ENCODE measurements around the gene PLB1.

DNA sequence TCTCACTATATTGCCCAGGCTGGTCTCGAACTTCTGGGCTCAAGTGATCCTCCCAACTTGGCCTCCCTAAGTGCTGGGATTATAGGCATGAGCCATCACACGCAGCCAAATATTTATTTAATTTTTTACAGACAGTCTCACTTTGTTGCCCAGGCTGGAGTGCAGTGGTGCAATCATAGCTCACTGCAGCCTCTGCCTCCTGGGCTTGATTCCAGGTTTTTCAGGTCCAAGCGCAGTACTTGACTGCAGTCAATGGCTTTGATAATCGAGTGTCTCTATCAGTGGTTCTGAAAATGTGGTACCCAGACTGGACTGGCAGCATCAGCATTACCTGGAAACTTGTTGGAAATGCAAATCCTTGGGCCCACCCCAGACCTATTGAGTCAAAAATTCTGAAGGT lies 63.1 kb downstream of the PLB1 start:
- TF ChIP-seq EZH2 (IDR thresholded peaks at IDR 0.05; ENCODE audit: borderline replicate concordance, insufficient read depth, low read depth, low read length, poor library complexity, severe bottlenecking): no peak
- TF ChIP-seq, protein P1, sequence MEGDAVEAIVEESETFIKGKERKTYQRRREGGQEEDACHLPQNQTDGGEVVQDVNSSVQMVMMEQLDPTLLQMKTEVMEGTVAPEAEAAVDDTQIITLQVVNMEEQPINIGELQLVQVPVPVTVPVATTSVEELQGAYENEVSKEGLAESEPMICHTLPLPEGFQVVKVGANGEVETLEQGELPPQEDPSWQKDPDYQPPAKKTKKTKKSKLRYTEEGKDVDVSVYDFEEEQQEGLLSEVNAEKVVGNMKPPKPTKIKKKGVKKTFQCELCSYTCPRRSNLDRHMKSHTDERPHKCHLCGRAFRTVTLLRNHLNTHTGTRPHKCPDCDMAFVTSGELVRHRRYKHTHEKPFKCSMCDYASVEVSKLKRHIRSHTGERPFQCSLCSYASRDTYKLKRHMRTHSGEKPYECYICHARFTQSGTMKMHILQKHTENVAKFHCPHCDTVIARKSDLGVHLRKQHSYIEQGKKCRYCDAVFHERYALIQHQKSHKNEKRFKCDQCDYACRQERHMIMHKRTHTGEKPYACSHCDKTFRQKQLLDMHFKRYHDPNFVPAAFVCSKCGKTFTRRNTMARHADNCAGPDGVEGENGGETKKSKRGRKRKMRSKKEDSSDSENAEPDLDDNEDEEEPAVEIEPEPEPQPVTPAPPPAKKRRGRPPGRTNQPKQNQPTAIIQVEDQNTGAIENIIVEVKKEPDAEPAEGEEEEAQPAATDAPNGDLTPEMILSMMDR (IDR thresholded peaks at IDR 0.05): no peak
